GM18951 (cell line): ENCODE results near the gene ARHGAP27.
"Not testable (repeated sequence)": the region's sequence is repeated elsewhere in the genome, so short reads cannot be mapped to it uniquely, and the experiment has no call there.

Source experiments
- POLR2A ChIP-seq: IDR thresholded peaks from 4 replicates; pipeline ENCODE4 v1.6.1; 2011; ENCODE audit warnings: mild to moderate bottlenecking; ENCODE audit not compliant: insufficient read length, insufficient read depth; ENCODE audit errors: extremely low read depth
- in situ Hi-C: fragments of 300-500 bp; cut with MboI; formaldehyde crosslinking; loops from one replicate; pipeline ENCODE4 v1.12.0; 2022; ENCODE audit warnings: low sequenced_read_pairs, mixed read lengths, inconsistent platforms; ENCODE audit not compliant: unreplicated experiment

The ARHGAP27 gene

DNA sequence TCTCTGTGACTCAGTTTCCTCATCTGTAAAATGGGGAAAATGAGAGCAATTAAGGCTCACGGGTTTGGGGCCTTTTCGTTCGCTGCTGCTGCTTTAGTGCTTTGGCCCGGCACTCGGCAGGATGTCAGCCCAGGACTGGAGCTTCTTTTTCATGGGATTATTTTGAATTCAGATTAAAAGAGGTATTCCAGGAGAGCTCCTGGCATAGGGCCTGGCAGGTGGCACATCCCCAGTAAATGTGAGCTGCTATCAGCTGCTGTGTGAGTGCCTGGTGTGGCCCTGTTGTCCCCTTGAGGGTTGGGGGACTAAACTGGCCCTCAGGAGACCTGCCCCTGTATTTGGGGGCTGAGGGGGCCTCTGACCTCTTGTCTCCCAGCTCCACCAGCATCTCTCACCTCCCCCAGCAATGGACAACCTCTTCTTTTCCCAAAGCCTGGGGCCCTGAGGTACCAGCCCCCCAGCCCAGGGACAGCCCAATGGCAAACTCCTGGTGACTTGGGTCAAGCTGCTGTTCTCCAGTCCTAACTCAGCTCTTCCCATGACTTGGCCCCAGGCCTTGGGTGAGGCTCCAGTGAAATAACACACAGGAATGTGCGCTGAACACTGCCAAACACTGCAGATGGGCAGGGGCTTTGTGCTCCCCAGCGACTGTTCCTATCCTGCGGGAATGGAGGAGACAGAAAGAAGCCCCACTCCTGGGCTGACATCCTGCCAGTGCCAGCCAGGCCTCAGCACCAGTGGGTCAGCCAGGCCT is 14.4 kb upstream of the ARHGAP27 start:
- in situ Hi-C loops, result not testable (repeated sequence)

DNA sequence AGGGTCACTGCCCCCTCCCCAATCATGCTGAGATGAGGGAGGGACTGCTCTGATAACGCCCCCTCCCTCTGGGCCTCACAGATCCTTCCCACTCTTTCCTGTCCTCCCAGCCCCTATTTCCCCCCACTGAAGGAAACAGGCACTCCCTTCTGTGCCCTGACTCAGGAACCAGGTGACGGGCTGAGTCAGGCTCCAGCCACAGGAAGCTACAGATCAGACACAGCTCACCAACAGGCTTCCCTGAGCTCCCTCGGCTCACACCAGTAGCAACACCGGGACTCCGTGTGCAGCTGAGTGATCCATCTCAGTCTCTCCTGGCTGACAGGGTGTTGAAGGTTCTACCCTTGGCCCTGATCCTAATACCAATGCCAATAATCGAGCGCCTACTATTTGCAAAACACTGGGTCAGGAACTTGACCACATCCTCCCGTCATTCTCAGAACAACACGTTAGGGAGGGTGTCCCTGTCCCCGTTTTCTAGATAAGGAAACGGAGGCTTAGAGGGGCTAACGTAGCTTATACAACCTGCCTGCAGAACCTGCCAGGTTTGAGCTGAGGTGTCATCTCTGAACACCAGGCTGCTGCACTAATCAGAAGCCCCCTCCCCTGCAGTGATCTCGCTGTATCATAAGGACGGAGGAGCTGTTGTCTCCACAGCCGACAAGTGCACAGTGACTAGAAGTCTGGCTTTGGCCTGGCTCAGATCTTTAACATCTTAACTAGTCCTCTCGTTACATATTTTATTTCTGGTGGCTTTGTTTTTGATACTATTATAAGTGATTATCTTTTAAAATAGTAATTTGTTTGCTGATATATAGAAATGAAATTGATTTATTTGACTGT is 13.5 kb upstream of the ARHGAP27 start:
- in situ Hi-C loops, result not testable (repeated sequence)

DNA sequence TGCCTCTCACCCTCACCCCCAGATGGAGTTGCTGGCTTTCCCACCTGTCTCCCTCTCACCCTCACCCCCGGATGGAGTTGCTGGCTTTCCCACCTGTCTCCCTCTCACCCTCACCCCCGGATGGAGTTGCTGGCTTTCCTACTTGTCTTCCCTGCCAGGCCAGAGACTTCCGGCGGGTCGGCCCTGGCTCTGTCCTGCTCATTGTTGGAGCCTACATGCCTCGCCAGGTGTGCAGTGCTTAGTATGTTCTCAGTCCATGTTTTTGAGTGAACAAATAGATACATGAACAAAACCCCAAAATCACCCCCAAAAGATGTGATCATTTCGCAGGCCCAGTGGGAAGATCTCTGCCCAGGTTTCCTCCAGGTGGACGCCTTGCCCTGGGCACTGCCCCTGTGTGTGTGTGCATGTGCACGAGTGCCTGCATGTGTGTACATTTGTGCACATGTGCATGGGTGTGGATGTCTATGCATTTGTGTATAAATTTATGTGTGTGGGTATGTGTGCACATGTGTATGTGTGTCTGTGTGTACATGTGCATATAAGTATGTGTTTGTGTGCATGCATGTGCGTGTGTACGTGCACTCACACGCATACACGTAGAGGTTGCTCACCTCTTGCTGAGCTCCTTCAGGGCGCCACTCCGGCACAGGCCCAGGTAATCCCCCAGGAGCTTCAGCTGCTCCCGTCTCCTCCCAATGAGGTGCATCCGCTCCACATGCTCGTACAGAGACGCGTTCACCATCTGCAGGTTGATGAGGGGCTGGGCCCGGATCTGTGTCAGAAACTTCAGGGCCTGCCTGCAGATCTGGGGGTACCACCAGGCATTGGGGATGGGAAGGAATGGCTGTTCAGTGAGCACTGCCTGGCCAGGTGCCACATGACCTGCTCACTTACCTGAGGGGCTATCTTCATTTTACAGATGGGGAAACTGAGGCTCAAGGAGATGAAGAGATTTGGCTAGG is 12.5 kb upstream of the ARHGAP27 start:
- in situ Hi-C loops, result not testable (repeated sequence)

DNA sequence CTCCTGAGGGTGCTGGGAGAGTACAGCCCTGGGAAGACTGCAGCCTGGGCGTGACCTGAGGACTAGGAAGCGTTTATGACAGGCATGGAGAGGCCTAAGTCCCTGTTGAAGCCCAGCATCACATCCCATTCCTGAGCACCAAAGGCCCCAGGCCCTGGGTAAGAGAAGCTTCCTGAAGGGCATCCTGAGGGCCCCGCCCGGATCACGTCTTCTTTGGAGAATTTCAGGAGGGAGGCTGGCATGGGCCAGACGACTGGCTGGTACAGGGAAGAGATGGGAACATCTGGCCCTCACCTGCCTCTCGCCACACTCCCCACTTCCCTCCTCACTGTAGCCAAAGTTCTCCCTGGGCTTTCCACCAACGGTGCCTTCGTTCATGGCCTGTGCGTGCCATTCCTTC is 11.6 kb upstream of the ARHGAP27 start:
- in situ Hi-C loops, result not testable (repeated sequence)

DNA sequence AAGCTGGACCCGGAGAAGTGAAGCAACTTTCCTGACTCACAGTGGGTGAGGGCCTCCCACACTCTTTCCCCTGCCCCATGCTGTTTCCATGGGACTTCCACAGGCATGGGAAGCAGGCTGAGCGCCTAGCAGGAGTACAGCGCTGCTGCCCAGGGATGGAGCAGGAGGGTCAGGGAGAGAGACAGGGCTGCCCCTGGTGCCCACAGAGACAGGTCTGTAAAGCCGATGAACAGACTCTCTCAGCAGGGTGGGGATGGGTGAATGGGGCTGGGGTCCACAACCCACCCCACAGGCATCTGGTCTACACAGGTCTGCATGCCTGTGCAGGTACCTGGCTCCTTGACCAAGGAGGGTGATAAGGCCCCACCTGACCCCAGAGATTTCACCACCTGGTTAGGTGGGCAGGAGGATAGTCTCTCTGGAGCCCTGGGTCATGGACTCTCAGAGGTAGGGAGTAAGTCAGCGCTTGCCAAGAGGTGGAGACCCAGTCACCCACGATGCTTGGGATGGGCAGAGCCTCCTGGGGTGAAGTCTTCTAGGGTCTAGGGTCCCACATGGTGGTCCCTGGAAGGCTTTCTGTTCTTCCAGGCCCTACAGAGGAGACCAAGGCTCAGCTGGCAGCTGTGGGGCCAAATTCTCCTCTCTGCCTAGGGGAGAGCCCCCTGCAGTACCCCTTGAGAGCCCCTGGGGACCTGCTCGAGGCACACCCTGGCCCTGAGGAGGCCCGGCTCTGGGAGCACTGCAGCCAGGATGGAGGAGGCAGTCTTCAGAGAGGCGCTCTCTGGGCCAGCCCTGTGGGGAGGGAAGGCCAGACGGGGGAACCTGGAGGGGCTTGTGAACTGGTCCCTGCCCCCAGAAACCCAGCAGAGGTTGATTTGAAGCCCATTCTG is 10.9 kb upstream of the ARHGAP27 start:
- in situ Hi-C loops, result not testable (repeated sequence)

DNA sequence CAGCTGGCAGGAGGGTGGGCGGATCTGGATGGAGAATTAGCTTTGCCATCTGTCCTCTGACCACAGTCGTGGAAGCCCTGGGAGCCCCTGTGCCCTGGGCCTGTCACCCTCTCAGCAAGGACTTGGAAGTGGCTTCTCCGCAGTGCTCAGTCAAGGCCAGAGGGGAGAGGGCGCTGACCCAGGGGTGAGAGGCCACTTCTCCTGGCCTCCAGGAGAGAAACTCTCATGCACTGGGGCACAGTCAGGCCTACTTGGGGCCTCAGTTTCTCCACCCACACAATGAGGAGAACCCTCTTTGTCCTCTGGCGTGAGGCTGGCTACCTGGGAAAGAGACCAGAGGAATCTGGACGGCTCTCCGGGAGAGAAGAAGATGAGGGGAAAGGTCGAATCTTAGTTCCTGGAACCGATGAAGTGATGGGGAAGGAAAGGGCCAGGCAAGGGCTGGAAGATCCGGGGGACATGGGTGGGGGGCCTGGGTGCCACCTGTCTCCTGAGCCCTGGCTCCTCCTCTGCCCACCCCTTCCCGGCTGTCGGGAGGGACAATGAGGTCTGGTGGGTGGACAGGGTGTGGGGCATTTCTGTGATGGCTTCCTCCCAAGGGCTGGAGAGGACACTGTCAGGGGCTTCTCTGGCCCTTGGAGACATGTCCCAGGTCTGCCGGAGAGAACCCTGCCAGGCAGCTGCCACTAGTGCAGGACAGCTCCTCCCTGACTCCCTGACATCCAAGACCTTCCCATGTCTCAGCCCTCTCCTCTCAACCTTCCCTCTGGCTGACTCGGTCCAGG is 9.0 kb upstream of the ARHGAP27 start:
- TF ChIP-seq POLR2A, result no peak
- in situ Hi-C loops, result no loop called here

DNA sequence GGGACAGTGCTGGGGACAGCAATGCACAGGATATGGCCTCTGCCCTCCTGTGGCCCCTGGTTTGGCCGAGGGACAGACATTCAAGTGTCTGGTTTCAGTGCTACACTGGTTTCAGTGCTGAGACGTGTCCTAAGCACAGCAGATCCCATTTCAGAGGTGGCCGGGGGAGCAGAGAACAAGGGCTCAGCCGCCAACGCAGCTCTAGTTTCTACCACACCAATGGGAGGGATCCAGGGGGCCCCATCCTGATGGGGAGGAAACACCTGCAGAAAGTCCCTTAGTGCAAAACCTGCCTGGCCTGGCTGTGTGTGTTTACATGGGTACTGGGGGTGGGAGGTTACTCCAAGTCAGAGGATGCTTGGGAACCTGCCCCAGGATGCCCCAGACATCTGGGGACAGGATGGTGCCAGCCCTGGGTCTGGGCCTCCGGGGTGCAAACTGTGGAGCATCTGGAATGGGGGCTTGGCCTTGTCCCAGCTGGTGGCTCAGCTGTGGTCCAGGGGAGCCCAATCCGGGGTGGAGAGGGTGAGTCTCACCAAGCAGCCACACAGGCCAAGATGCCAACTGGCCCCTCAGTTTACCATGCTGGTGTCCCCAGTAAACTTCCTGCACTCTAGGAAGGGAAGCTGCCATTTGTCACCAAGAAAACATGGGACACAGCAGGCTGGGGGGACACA is 8.3 kb upstream of the ARHGAP27 start:
- in situ Hi-C loops, result not testable (repeated sequence)

DNA sequence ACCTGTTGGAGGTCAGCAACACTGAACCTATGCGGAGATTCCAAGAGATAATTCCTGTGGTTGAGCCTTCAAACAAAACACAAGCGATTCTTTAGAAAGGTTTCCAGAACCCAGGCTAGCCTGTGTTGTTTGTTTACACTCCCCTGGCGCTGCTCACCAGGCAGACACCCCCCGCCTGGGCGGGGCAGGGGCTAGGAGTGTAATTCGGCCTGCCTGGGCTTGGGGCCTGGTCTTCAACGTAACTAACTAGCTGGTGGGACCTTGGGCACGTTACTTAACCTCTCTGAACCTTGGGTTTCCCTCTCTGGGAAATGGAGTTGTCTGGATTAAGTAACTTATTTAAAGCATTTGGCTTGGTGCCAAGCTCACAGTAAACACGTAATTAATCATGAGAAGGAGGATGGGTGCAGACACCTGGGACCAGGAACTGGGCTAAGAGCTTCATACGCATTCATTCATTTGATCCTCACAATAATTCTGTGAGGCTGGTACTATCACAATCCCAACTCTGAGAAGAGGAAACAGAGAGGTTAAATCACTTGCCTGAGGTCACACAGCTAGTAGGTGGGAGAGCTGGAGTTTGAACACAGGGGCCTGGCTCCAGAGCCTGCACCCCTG is 7.6 kb upstream of the ARHGAP27 start:
- in situ Hi-C loops, result no loop called here

DNA sequence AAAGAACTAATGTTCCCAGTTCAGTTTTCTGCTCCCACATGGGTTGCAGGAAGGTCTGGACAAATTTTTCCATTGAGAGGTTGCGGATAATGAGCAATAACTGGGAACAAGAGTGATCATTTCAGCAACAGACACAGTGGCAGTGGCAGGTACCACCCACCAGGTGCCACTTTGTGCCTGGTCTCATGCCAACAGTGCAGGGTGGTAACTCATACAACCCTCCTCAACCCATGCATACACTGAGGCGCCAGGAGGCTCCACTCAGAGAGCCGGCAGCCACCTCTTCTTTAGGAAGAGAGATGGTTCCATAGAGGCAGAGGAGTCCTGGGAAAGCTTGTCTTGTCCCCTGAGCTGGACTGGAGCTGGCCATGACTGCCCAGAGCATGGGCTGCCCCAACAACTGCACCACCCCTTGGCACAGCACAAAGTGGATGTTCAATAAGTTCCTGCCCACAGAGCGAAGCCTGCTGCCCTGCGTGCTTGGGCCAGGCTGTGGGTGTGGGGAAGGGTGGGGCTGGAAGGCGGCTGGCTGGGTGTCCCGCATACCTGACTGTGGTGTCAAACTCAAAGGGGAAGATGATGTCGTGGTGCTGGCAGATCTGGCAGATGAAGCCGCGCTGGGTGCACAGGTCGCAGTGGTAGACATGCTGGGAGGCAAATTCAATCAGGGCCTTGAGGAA is 6.4 kb upstream of the ARHGAP27 start:
- in situ Hi-C loops, result loop anchor here (10.0 kb wide), 1 partner anchor 146 kb away; no protein-coding TSS in a partner anchor
- no peak for TF ChIP-seq POLR2A

More for the DNA sequence above, 7.6 kb upstream of the ARHGAP27 start:
- no peak for TF ChIP-seq POLR2A

DNA sequence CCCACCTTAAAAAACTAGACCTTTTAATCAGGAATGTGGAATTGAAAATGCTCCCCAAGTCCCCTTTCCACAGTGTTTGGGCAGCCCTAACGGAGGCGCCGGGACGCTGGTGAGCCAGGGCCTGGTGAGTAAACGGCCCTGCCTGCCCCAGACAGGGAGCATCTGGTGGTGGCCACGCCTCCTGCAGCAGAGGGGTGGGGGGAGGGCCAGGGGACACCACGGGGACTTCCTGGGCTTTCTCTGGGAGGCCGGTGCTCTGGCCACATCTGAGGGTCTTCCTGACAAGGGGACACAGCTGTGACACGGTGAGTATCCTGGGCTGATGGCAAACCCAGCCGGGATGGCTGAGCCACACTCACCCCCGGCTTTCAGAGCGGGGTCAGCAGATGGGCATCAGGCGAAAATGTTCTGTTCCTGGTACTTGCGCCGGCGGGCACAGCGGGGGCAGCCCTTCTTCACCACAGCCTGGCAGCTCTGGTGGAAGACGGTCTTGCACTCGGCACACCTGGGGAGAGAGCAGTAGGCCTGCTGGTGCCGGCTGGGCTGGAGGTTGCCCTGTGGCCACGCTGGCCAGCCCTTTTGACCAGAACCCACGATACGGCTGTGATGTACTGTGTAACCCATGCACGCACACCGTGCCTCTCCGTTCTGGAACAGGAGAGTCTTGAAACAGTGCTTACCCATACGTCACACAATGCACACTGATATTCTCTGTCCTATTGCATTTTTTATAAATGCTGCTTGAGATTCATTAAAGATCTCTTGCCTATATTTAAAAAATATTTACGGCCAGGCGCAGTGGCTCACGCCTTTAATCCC is 5.0 kb upstream of the ARHGAP27 start:
- in situ Hi-C loops, result loop anchor here (10.0 kb wide), 1 partner anchor 147 kb away; no protein-coding TSS in a partner anchor
- no peak for TF ChIP-seq POLR2A
